Tibial nerve (tissue), 4 donors: ENCODE results near the gene RANBP9.

Experiments used
- CTCF ChIP-seq, 5 experiments: fragments of 200-600 bp in 3 of 5; fragments of 450-650 bp in 2 of 5; sonication (generic) in 3 of 5; IDR thresholded peaks; one replicate each; pipeline ENCODE4 v1.5.1; 2016 to 2019; ENCODE audit warnings: antibody characterized with exemption in 5 of 5, mild to moderate bottlenecking in 3 of 5, moderate library complexity in 2 of 5
- EP300 ChIP-seq, 2 donors: sonication (generic); formaldehyde crosslinking; IDR thresholded peaks; one replicate each; pipeline ENCODE4 v1.6.1; 2017; ENCODE audit warnings: antibody characterized with exemption in 2 of 2, mild to moderate bottlenecking in 1 of 2
- POLR2A ChIP-seq, 2 donors: fragments of 450-650 bp; IDR thresholded peaks; one replicate each; pipeline ENCODE4 v1.6.1; 2017; ENCODE audit warnings: antibody characterized with exemption in 2 of 2, mild to moderate bottlenecking in 2 of 2, moderate library complexity in 2 of 2

- TF ChIP-seq CTCF (IDR thresholded peaks at IDR 0.05) (no peak), POLR2A (IDR thresholded peaks at IDR 0.05) (no peak), EP300 (IDR thresholded peaks at IDR 0.05) (no peak)
Observed at GRCh38 chr6:13729891-13730290, 18.3 kb upstream of the RANBP9 start.
